C1 segment of cervical spinal cord (tissue), 14 donors: ENCODE data around the gene METRNL.
"Not testable (repeated sequence)": the region's sequence is repeated elsewhere in the genome, so short reads cannot be mapped to it uniquely, and the experiment has no call there.

ENCODE experiments used
- DNase-seq, 14 donors: peaks; one replicate each; lab custom pipeline; 2025; lab: John Stamatoyannopoulos, UW

The METRNL gene

DNA sequence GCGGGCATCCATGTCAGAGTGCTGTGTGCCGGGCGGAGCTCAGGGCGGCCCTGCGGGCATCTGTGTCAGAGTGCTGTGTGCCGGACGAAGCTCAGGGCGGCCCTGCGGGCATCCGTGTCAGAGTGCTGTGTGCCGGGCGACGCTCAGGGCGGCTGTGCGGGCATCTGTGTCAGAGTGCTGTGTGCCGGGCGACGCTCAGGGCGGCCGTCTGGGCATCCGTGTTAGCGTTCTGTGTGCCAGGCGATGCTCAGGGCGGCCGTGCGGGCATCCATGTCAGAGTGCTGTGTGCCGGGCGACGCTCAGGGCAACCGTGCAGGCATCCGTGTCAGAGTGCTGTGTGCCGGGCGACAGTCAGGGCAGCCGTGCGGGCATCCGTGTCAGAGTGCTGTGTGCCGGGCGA, 55.0 kb downstream of the METRNL start:
- not testable (repeated sequence) for DNase-seq

DNA sequence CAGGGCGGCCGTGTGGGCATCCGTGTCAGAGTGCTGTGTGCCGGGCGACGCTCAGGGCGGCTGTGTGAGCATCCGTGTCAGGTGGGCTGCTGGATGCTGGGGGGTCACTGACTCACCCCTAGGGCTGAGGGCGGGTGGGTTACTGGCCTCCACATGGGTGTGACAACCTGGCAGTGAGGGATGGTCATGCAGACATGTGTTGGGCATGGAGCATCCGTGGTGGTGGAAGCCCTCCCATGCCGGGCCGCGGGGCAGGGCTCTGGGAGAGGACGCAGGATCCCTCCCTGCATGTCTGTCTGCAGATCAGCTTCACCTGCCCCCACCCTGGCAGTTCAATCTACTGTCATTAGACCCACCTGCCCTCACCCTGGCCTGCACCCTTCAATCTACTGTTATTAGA, 56.3 kb downstream of the METRNL start:
- no peak for DNase-seq

DNA sequence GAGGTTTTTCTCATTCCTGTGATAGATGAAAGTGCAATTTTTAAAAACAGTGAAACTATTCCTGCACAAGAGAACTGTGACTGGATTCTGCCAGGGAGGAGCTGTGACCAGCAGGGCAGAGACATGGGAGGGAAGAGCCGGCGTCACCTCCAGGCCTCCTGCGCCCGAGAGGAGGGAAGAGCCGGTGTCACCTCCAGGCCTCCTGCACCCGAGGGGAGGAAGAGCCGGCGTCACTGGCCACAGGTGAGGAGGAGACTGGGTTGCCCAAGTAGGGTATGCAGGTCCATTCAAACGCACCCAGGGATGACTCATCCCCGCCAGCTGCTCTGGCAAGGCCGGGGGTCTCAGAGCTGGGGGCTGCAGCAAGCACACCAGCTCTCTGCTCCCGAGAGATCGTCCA, 56.7 kb downstream of the METRNL start:
- no peak for DNase-seq

DNA sequence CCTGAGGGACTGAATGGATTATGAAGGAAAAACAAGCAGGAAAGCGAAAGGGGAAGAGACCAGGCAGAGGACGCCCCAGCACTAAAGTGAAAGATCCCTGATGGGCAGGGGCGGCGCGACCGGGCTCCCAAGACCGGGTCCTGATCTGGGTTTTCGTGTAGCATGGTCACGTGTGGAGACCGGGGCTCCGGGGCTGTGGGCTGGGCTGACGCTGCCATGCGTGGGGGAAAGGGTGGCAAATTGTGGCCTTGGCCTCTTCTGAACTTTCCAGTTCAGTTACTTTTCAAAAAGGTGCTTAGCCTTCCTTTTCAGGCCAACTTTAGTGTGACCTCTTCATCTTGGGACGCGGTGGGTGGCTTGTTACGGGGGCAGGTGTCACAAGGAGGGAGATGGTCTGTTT, 57.5 kb downstream of the METRNL start:
- no peak for DNase-seq

DNA sequence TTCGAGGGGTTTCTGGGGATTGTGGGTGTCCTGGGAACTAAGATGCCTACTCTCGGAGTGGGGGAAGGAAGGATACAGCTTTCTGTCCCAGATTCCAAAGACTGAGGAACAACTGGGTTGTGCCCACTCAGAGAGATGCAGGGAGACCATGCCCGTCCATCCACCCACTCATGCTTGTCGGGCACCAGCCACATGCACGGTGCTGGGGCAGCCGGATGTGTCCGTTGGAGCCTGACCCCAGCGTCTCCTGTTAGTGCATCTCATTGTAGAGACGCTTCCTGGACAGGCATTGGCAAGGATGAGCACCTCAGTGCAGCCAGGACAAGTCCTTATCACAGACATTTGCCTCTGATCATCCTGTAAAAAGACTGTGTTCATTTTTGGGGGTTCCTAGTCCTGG, 58.1 kb downstream of the METRNL start:
- no peak for DNase-seq

DNA sequence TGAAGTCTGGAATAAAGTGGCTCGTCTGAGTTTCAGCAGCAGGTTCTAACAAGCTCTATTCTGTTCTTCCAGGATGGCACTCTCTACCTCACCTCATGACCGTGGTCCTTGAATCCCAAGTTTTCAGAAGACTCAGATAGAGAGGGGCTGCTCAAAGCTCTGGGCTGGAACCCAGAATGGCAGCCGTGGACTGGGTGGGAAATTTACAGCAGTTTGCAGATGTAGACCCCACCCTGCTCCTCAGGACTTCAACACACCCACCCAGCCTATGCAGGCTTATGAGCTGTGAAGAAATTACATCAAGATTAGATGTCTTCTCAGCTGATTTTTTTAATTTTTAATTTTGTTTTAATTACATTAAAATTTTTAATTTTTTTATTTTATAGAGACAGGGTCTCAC, 59.4 kb downstream of the METRNL start:
- DNase-seq = no peak

DNA sequence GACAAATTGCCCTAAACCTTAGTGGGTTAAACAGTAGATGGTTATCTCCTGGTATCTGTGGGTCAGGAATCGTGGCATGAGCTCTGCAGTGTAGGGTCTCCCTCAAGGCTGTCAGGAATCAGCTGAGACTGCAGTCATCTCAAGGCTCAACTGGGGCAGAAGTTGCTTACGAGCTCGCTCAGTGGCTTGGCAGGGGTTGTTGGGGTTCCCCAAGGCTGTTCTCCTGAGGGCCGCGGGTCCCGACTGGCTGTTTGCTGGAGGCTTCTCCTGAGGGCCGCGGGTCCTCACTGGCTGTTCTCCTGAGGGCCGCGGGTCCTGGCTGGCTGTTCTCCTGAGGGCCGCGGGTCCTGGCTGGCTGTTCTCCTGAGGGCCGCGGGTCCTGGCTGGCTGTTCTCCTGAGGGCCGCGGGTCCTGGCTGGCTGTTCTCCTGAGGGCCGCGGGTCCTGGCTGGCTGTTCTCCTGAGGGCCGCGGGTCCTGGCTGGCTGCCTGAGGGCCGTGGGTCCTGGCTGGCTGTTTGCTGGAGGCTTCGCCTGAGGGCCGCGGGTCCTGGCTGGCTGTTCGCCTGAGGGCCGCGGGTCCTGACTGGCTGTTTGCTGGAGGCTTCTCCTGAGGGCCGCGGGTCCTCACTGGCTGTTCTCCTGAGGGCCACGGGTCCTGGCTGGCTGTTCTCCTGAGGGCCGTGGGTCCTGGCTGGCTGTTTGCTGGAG, 60.3 kb downstream of the METRNL start:
- not testable (repeated sequence) for DNase-seq

DNA sequence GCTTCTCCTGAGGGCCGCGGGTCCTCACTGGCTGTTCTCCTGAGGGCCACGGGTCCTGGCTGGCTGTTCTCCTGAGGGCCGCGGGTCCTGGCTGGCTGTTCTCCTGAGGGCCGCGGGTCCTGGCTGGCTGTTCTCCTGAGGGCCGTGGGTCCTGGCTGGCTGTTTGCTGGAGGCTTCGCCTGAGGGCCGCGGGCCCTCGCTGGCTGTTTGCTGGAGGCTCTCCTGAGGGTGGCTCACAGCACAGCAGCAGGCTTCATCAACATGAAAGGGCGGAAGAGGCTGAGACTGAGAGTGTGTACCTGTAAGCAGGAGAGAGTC, 60.8 kb downstream of the METRNL start:
- not testable (repeated sequence) for DNase-seq

DNA sequence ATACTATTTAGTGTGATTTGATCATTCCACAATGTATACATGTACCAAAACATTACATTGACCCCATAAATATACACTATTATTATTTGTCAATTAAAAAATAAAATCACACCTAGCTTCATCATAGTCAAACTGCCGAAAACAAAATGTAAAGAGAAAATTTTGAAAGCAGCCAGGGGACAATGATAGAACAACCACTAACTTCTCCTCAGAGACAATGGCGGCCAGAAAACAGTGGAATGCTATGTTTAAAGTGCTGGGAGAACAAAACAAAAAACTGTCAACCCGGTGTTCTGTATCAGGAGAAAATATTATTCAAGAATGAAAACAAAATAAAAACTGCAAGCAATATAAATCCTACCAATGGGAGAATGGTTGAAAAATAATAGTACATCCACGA, 63.2 kb downstream of the METRNL start:
- no peak for DNase-seq

DNA sequence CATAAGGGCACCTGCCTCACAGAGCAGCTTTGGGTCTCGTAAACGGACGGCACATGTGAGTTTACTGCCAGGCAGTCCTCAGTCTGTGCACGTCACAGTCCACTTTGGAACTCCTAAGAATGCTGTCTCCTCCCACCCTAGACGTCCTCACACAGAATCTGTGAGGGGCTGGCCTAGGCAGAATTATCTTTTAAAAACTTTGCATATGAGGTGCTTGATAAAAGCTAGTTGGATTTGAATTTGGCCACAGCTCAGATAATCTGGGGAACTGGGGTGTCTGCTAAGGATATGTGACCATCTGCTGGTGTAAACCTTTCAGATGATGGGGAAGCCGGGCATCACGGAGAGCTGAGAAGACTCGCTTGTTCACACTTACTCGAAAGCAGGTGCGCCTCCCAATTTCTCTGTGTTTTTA, 64.4 kb downstream of the METRNL start:
- DNase-seq = no peak
